Endothelial cell (in vitro differentiated cells): Measurements from ENCODE around the gene AOC1. TPM values are rescaled to one million over a fixed set of nuclear protein-coding genes. Genes with fewer than 3 reads are reported as not detected.

Experiments used
- total RNA-seq: library from RNA; stranded (reverse); fragmentation: NEBNext Ultra II Directional; extraction: Animal tissue kit (Norgen Biotek cat#: 25700); gene quantifications from one replicate; pipeline ENCODE4 v1.2.1, GENCODE V29; 2021; ENCODE audit not compliant: unreplicated experiment

AOC1 gene
- total RNA-seq, 1 donor from 2014 or later: 0.41 TPM

Other genes starting within 250 kb of the AOC1 start
- 47.7 TPM for gene GIMAP6, start 220.1 kb upstream of the AOC1 start, total RNA-seq
- gene GIMAP2, start 166.8 kb upstream of the AOC1 start, total RNA-seq: 1.9 TPM
- 3.6 TPM for gene GIMAP1, start 135.9 kb upstream of the AOC1 start, total RNA-seq
- 220 TPM for gene GIMAP5, start 115.1 kb upstream of the AOC1 start, total RNA-seq
- gene TMEM176B, start 52.2 kb upstream of the AOC1 start, total RNA-seq: 1.4 TPM
- 1.3 TPM for gene TMEM176A, start 51.7 kb upstream of the AOC1 start, total RNA-seq
- 3.4 TPM for gene KCNH2, start 125.8 kb downstream of the AOC1 start, total RNA-seq
- gene NOS3, start 138.5 kb downstream of the AOC1 start, total RNA-seq: 102 TPM
- gene ATG9B, start 172.0 kb downstream of the AOC1 start, total RNA-seq: 0.85 TPM
- 17.4 TPM for gene ABCB8, start 175.9 kb downstream of the AOC1 start, total RNA-seq
- 3.4 TPM for gene ASIC3, start 196.0 kb downstream of the AOC1 start, total RNA-seq
- 26.7 TPM for gene CDK5, start 205.4 kb downstream of the AOC1 start, total RNA-seq
- gene SLC4A2, start 207.1 kb downstream of the AOC1 start, total RNA-seq: 115 TPM
- 68.0 TPM for gene FASTK, start 228.3 kb downstream of the AOC1 start, total RNA-seq
- 40.8 TPM for gene TMUB1, start 231.0 kb downstream of the AOC1 start, total RNA-seq
- 206 TPM for gene AGAP3, start 234.0 kb downstream of the AOC1 start, total RNA-seq